Liver (tissue), 9 donors: ENCODE data around the gene ETFA. TPM values are rescaled to one million over a fixed set of nuclear protein-coding genes. Genes with fewer than 3 reads are reported as not detected.

Experiments used
- DNase-seq: peaks from one replicate; pipeline ENCODE4 v3.0.0-alpha.2; 2017; ENCODE audit warnings: low spot score
- H3K27ac ChIP-seq, 2 donors: one replicate each; pipeline ENCODE4 v1.7.0; 2013; ENCODE audit warnings: inconsistent platforms in 2 of 2, low read length in 2 of 2, control low read depth in 1 of 2, low read depth in 1 of 2, mild to moderate bottlenecking in 1 of 2
- H3K27me3 ChIP-seq, 4 donors: one replicate each; pipeline versions ENCODE4 v1.6.1 to v1.7.0; 2013; ENCODE audit warnings: low read length in 3 of 4, inconsistent platforms in 1 of 4, mild to moderate bottlenecking in 1 of 4, moderate library complexity in 1 of 4; ENCODE audit not compliant: control insufficient read depth in 4 of 4, insufficient read depth in 4 of 4
- H3K36me3 ChIP-seq, 4 donors: one replicate each; pipeline versions ENCODE4 v1.6.1 to v1.7.0; 2013; ENCODE audit warnings: low read length in 3 of 4, mild to moderate bottlenecking in 3 of 4, low read depth in 1 of 4, moderate library complexity in 1 of 4; ENCODE audit not compliant: control insufficient read depth in 4 of 4, insufficient read depth in 3 of 4
- H3K4me1 ChIP-seq, 4 donors: one replicate each; pipeline versions ENCODE4 v1.6.1 to v1.7.0; 2013; ENCODE audit warnings: low read length in 3 of 4, mild to moderate bottlenecking in 3 of 4, moderate library complexity in 1 of 4; ENCODE audit not compliant: control insufficient read depth in 4 of 4, insufficient read depth in 4 of 4
- H3K4me3 ChIP-seq, 3 donors: one replicate each; pipeline versions ENCODE4 v1.6.1 to v1.7.0; 2013; ENCODE audit warnings: low read length in 3 of 3, control low read depth in 1 of 3, low read depth in 1 of 3, mild to moderate bottlenecking in 1 of 3
- H3K9ac ChIP-seq, 2 donors: one replicate each; pipeline ENCODE4 v1.7.0; 2013; ENCODE audit warnings: low read length in 2 of 2, mild to moderate bottlenecking in 2 of 2, moderate library complexity in 2 of 2, control low read depth in 1 of 2, low read depth in 1 of 2
- H3K9me3 ChIP-seq, 4 donors: one replicate each; pipeline versions ENCODE4 v1.6.1 to v1.7.0; 2013; ENCODE audit warnings: low read length in 3 of 4; ENCODE audit not compliant: control insufficient read depth in 4 of 4
- EGR1 ChIP-seq, 2 donors: IDR thresholded peaks; 2 replicates each; pipeline ENCODE4 v1.6.1; 2016 to 2018; ENCODE audit warnings: antibody characterized with exemption in 2 of 2, low read depth in 2 of 2
- FOXA1 ChIP-seq: IDR thresholded peaks from 2 replicates; pipeline ENCODE4 v1.6.1; 2016; ENCODE audit warnings: antibody characterized with exemption
- FOXA2 ChIP-seq: IDR thresholded peaks from 2 replicates; pipeline ENCODE4 v1.6.1; 2016; ENCODE audit warnings: antibody characterized with exemption
- GABPA ChIP-seq, 2 donors: IDR thresholded peaks in 1 of 2; conservative IDR thresholded peaks in 1 of 2; 2 replicates each; pipeline ENCODE4 v1.6.1; 2016; ENCODE audit warnings: antibody characterized with exemption in 2 of 2, mild to moderate bottlenecking in 1 of 2, moderate library complexity in 1 of 2
- HNF4A ChIP-seq, 2 donors: conservative IDR thresholded peaks; 2 replicates each; pipeline ENCODE4 v1.6.1; 2016; ENCODE audit warnings: antibody characterized with exemption in 2 of 2, mild to moderate bottlenecking in 2 of 2
- HNF4G ChIP-seq: IDR thresholded peaks from 2 replicates; pipeline ENCODE4 v1.6.1; 2016; ENCODE audit warnings: antibody characterized with exemption
- JUND ChIP-seq, 2 donors: IDR thresholded peaks; 2 replicates each; pipeline ENCODE4 v1.6.1; 2016; ENCODE audit warnings: antibody characterized with exemption in 2 of 2
- NR2F2 ChIP-seq: IDR thresholded peaks from 2 replicates; pipeline ENCODE4 v1.6.1; 2016; ENCODE audit warnings: antibody characterized with exemption
- RAD21 ChIP-seq, 2 donors: IDR thresholded peaks; 2 replicates each; pipeline ENCODE4 v1.6.1; 2016; ENCODE audit warnings: antibody characterized with exemption in 2 of 2, mild to moderate bottlenecking in 2 of 2
- RXRA ChIP-seq, 2 donors: IDR thresholded peaks; 2 replicates each; pipeline ENCODE4 v1.6.1; 2017 to 2018; ENCODE audit warnings: antibody characterized with exemption in 2 of 2, mild to moderate bottlenecking in 1 of 2
- SP1 ChIP-seq: IDR thresholded peaks from 2 replicates; pipeline ENCODE4 v1.6.1; 2018; ENCODE audit warnings: antibody characterized with exemption, mild to moderate bottlenecking
- TAF1 ChIP-seq: conservative IDR thresholded peaks from 2 replicates; pipeline ENCODE4 v1.6.1; 2016; ENCODE audit warnings: antibody characterized with exemption, mild to moderate bottlenecking
- YY1 ChIP-seq: IDR thresholded peaks from 2 replicates; pipeline ENCODE4 v1.6.1; 2016; ENCODE audit warnings: antibody characterized with exemption, mild to moderate bottlenecking
- WGBS: extraction: QIAGEN DNeasy Blood & Tissue Kit; methylation state at CpG from one replicate; pipeline ENCODE4 v1.1.7; 2013; 5-methylcytosine and 5-hydroxymethylcytosine counted together
- polyA plus RNA-seq, 2 donors: library from polyadenylated mRNA; stranded (reverse) in 1 of 2; unstranded in 1 of 2; fragments of 200-250 nt in 1 of 2; fragments of >200 nt in 1 of 2; fragmentation: Nextera tagmentation in 1 of 2; extraction: Ambion mirVana in 1 of 2; gene quantifications; one replicate each; pipeline versions ENCODE4 v1.2.1 to v1.2.3, GENCODE V29; 2013 to 2015
- total RNA-seq, 2 donors: library from RNA; depleted of rRNA; stranded (reverse); fragments of >200 nt; gene quantifications; one replicate each; pipeline ENCODE4 v1.2.3, GENCODE V29; 2014
- TF ChIP-seq, protein P1 (sequence below): IDR thresholded peaks from 2 replicates; pipeline ENCODE4 v1.6.1; 2016; ENCODE audit warnings: antibody characterized with exemption
- TF ChIP-seq, protein P2 (sequence below): IDR thresholded peaks from 2 replicates; pipeline ENCODE4 v1.6.1; 2016; ENCODE audit warnings: antibody characterized with exemption
- TF ChIP-seq, protein P3 (sequence below): fragments of 150-350 bp; IDR thresholded peaks from 2 replicates; pipeline ENCODE4 v1.5.1; 2017; ENCODE audit warnings: improper control_type of control experiment, low read depth, low read length; ENCODE audit not compliant: missing input control
- TF ChIP-seq, protein P4 (sequence below): IDR thresholded peaks from 2 replicates; pipeline ENCODE4 v1.6.1; 2016; ENCODE audit warnings: antibody characterized with exemption, mild to moderate bottlenecking
- TF ChIP-seq, protein P5 (sequence below): IDR thresholded peaks from 2 replicates; pipeline ENCODE4 v1.6.1; 2016; ENCODE audit warnings: antibody characterized with exemption
- donor health status: healthy.
- donor health status: healthy.
- donor health status: healthy.
- donor health status: healthy.
- donor health status: healthy.

Gene ETFA
- total and polyA plus RNA-seq, 4 donors = 92.6 to 342 (median 289) TPM

DNA sequence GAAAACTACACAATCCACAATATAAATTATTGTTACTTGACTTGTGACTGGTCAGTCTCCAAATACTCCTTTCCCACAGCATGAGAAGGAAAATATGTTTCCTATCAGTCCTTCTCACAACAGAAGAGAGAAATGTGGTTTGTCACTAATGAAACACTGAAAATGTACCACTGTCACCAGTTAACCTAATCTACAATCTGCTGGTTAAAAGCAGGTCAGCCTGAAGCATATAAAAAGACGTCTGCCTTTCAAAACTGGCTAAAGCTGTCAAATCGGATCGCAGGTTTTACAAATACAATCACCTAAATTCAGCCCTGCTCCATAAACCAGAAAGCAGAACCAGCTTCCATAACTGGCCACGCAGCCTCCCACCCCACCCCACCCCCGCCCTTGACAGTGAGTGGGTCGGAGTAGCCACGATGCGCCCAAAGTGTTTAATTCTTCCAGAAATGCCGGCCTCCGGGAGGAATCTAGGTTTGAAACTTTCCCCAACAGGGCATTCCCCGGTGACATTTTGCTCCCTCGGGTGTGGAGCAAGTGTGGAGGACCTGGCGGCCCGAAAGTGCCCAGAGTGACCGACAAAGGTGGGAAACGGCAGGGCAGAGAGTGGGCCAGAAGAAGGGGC, 682 bp downstream of the ETFA start:
- under 1% methylated on average over 16 of the region's 16 CpGs for WGBS
- Histone ChIP-seq H3K4me1 (peaks cover 14 to 47% (median 24%) of the 10 kb centered on the region in 4 donors), H3K9ac (peak overlapping the region; percentile 87 to 96), H3K27ac (peak overlapping the region; percentile 96), H3K36me3 (peaks cover 0 to 3% (median 0%) of the 10 kb centered on the region in 4 donors), H3K4me3 (peak overlapping the region; percentile 90 to 94 (median 94)), H3K9me3 (no peaks in the 10 kb centered on the region), H3K27me3 (no peaks in the 10 kb centered on the region)
- no peak for TF ChIP-seq EGR1 (IDR thresholded peaks at IDR 0.05; ENCODE audit: low read depth in 2 of 2)
- TF ChIP-seq NR2F2 = peak; percentile 14
- no peak for TF ChIP-seq YY1
- no peak for DNase-seq

DNA sequence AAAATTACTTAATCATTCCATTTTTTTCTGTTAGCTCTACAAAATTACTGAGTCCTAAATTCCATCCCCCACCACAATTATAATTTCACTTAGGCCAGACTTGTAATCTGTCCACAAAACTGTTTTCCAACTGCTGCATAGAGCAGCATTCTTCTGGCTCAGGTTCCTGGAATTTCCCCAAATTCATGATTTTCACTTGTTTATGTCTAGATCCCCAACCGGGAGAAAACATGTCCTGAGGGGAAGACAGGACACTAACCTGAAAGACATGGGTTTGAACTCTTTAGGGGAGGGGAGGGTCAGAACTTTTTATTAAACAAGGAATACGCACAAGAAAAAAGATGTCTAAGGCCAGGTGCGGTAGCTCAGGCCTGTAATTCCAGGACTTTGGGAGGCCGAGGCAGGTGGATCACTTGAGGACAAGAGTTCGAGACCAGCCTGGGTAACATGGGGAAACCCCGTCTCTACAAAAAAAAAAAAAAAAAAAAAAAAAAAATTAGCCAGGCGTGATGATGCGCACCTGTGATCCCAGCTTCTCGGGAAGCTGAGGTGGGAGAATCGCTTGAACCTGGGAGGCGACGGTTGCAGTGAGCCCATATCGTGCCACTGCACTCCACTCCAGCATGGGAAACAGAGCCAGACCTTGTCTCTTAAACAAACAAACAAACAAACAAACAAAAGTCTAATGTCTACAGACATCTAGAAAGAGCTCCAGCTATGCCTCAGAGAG, 1.5 kb downstream of the ETFA start:
- whole genome bisulfite sequencing = 63% methylated on average over 13 of the region's 13 CpGs
- H3K9me3 ChIP-seq = no peaks in the 10 kb centered on the region
- DNase-seq = no peak
- H3K9ac ChIP-seq = peak overlapping the region; percentile 87 to 96
- peak overlapping the region in 1 of 2 donors; percentile 96 for H3K27ac ChIP-seq
- TF ChIP-seq HNF4A (conservative IDR thresholded peaks at IDR 0.05) (no peak), NR2F2 (no peak), HNF4G (no peak), YY1 (no peak), FOXA2 (no peak), RAD21 (IDR thresholded peaks at IDR 0.05) (no peak), SP1 (no peak), JUND (IDR thresholded peaks at IDR 0.05) (no peak), FOXA1 (no peak), GABPA (IDR thresholded peaks at IDR 0.05 in 1 of 2, conservative IDR thresholded peaks at IDR 0.05 in 1 of 2) (no peak), RXRA (IDR thresholded peaks at IDR 0.05) (no peak), EGR1 (IDR thresholded peaks at IDR 0.05; ENCODE audit: low read depth in 2 of 2) (no peak), TAF1 (no peak)
- TF ChIP-seq, protein P1, sequence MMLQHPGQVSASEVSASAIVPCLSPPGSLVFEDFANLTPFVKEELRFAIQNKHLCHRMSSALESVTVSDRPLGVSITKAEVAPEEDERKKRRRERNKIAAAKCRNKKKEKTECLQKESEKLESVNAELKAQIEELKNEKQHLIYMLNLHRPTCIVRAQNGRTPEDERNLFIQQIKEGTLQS = no peak
- TF ChIP-seq, protein P2, sequence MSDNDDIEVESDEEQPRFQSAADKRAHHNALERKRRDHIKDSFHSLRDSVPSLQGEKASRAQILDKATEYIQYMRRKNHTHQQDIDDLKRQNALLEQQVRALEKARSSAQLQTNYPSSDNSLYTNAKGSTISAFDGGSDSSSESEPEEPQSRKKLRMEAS = no peak
- TF ChIP-seq, protein P3, sequence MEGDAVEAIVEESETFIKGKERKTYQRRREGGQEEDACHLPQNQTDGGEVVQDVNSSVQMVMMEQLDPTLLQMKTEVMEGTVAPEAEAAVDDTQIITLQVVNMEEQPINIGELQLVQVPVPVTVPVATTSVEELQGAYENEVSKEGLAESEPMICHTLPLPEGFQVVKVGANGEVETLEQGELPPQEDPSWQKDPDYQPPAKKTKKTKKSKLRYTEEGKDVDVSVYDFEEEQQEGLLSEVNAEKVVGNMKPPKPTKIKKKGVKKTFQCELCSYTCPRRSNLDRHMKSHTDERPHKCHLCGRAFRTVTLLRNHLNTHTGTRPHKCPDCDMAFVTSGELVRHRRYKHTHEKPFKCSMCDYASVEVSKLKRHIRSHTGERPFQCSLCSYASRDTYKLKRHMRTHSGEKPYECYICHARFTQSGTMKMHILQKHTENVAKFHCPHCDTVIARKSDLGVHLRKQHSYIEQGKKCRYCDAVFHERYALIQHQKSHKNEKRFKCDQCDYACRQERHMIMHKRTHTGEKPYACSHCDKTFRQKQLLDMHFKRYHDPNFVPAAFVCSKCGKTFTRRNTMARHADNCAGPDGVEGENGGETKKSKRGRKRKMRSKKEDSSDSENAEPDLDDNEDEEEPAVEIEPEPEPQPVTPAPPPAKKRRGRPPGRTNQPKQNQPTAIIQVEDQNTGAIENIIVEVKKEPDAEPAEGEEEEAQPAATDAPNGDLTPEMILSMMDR = no peak
- TF ChIP-seq, protein P4, sequence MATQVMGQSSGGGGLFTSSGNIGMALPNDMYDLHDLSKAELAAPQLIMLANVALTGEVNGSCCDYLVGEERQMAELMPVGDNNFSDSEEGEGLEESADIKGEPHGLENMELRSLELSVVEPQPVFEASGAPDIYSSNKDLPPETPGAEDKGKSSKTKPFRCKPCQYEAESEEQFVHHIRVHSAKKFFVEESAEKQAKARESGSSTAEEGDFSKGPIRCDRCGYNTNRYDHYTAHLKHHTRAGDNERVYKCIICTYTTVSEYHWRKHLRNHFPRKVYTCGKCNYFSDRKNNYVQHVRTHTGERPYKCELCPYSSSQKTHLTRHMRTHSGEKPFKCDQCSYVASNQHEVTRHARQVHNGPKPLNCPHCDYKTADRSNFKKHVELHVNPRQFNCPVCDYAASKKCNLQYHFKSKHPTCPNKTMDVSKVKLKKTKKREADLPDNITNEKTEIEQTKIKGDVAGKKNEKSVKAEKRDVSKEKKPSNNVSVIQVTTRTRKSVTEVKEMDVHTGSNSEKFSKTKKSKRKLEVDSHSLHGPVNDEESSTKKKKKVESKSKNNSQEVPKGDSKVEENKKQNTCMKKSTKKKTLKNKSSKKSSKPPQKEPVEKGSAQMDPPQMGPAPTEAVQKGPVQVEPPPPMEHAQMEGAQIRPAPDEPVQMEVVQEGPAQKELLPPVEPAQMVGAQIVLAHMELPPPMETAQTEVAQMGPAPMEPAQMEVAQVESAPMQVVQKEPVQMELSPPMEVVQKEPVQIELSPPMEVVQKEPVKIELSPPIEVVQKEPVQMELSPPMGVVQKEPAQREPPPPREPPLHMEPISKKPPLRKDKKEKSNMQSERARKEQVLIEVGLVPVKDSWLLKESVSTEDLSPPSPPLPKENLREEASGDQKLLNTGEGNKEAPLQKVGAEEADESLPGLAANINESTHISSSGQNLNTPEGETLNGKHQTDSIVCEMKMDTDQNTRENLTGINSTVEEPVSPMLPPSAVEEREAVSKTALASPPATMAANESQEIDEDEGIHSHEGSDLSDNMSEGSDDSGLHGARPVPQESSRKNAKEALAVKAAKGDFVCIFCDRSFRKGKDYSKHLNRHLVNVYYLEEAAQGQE = no peak
- TF ChIP-seq, protein P5, sequence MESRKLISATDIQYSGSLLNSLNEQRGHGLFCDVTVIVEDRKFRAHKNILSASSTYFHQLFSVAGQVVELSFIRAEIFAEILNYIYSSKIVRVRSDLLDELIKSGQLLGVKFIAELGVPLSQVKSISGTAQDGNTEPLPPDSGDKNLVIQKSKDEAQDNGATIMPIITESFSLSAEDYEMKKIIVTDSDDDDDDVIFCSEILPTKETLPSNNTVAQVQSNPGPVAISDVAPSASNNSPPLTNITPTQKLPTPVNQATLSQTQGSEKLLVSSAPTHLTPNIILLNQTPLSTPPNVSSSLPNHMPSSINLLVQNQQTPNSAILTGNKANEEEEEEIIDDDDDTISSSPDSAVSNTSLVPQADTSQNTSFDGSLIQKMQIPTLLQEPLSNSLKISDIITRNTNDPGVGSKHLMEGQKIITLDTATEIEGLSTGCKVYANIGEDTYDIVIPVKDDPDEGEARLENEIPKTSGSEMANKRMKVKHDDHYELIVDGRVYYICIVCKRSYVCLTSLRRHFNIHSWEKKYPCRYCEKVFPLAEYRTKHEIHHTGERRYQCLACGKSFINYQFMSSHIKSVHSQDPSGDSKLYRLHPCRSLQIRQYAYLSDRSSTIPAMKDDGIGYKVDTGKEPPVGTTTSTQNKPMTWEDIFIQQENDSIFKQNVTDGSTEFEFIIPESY = no peak
- H3K4me3 ChIP-seq = peak overlapping the region in 2 of 3 donors; percentile 90 to 94
- peaks cover 0 to 3% (median 0%) of the 10 kb centered on the region in 4 donors for H3K36me3 ChIP-seq
- peaks cover 14 to 47% (median 24%) of the 10 kb centered on the region in 4 donors for H3K4me1 ChIP-seq
- H3K27me3 ChIP-seq = no peaks in the 10 kb centered on the region
